ENCODE results near the gene MYPN. TPM values are rescaled to one million over a fixed set of nuclear protein-coding genes. Genes with fewer than 3 reads are reported as not detected.

Gene MYPN
- polyA plus RNA-seq, 2 of the 4 experiments (the other 2 are of a cell fraction): 1.5 to 2.1 TPM

DNA sequence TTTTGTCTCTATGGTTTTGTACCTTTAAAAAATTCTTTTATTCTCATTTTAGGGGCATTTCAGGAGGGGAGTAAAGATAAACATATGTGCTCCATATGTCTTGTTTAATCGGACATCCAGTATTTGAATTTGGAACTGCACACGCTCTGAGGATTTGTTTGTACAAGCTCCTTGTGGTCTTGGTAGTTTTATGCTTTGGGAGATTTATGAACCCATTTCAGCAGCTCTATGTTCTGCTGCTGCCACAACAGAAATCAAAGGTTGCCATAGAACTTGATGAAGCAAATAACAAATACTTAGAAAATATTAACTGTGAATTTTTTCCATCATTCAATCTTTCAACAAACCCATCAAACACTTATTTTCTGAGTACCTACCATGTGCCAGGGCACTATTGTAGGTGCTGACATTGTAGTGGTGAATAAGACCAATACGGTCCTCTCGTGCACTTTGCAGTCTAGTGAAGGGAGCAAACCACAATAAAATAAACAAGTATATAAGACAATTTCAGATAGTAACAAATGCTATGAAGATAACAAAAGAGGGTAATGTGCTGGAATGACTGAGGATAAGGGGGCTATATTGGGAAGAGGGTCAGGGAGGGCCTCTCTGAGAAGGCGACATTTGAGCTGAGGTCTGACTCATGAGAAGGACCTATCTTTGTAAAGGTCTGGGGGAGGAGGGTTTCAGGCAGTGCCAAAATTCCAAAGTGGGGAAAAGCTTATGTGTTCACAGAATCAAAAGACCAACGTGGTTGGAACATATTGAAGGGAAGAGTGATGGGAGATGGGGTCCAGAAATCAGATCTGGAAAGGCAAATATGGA lies 30.4 kb downstream of the MYPN start:
- CTCF ChIA-PET: interaction anchor here (0.6 to 2.5 kb wide), 11 partner anchors 9 to 625 kb away, joined by 3 to 10 read pairs (median 4); partner anchors contain the start of gene MYPN
- POLR2A ChIA-PET: no interaction called here
- no peak overlapping the region for H3K4me2 ChIP-seq

DNA sequence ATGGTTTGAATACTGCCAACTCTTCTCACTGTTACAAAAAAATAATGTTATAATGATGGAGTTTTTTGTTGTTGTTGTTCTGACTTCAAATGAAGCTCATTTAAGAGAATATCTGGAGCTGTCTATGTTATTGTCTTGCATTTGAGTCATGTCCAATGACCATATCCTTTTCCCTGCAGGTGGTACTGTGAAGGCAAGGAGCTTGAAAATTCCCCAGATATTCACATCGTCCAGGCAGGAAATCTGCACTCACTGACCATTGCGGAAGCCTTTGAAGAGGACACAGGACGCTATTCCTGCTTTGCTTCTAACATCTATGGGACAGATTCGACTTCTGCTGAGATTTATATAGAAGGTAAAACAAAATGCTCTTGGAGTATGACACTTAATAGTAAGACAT lies 33.5 kb downstream of the MYPN start:
- no peak overlapping the region for H3K4me2 ChIP-seq
- POLR2A ChIA-PET: no interaction called here

More for the DNA sequence above, 30.4 kb downstream of the MYPN start:
- no peak for FAIRE-seq
- ATAC-seq: no peak
- 75% methylated on average over 6 of the region's 6 CpGs for WGBS (ENCODE audit: missing lambda C conversion rate)
- Histone ChIP-seq H3K27ac (peak overlapping the region in 1 of 2 experiments; percentile 59; a peak in 3 of 6 replicates), H3K4me1 (peaks cover 46% of the 10 kb centered on the region), H3K4me3 (no peak overlapping the region), H3K9me3 (no peaks in the 10 kb centered on the region)
- TF ChIP-seq EHMT2 (IDR thresholded peaks at IDR 0.05; ENCODE audit: low read depth) (no peak), FOSL2 (IDR thresholded peaks at IDR 0.05) (no peak), FOSL2 (CRISPR knock-in tag; IDR thresholded peaks at IDR 0.05) (no peak), KDM5A (IDR thresholded peaks at IDR 0.05) (no peak), POLR2A (IDR thresholded peaks at IDR 0.05; ENCODE audit: low read length) (no peak), CHD4 (IDR thresholded peaks at IDR 0.05; ENCODE audit: borderline replicate concordance) (no peak), BHLHE40 (IDR thresholded peaks at IDR 0.05; ENCODE audit: low read depth, low read length) (no peak), ESRRA (IDR thresholded peaks at IDR 0.05; ENCODE audit: borderline replicate concordance, low read length) (no peak), FOSB (CRISPR knock-in tag; IDR thresholded peaks at IDR 0.05) (no peak), TFCP2L1 (CRISPR knock-in tag; IDR thresholded peaks at IDR 0.05) (no peak), JUN (IDR thresholded peaks at IDR 0.05) (no peak), CHD2 (IDR thresholded peaks at IDR 0.05; ENCODE audit: low read length, partially characterized antibody) (no peak), MAZ (IDR thresholded peaks at IDR 0.05; ENCODE audit: borderline replicate concordance, low read depth, low read length) (no peak)
- TF ChIP-seq, protein P1, sequence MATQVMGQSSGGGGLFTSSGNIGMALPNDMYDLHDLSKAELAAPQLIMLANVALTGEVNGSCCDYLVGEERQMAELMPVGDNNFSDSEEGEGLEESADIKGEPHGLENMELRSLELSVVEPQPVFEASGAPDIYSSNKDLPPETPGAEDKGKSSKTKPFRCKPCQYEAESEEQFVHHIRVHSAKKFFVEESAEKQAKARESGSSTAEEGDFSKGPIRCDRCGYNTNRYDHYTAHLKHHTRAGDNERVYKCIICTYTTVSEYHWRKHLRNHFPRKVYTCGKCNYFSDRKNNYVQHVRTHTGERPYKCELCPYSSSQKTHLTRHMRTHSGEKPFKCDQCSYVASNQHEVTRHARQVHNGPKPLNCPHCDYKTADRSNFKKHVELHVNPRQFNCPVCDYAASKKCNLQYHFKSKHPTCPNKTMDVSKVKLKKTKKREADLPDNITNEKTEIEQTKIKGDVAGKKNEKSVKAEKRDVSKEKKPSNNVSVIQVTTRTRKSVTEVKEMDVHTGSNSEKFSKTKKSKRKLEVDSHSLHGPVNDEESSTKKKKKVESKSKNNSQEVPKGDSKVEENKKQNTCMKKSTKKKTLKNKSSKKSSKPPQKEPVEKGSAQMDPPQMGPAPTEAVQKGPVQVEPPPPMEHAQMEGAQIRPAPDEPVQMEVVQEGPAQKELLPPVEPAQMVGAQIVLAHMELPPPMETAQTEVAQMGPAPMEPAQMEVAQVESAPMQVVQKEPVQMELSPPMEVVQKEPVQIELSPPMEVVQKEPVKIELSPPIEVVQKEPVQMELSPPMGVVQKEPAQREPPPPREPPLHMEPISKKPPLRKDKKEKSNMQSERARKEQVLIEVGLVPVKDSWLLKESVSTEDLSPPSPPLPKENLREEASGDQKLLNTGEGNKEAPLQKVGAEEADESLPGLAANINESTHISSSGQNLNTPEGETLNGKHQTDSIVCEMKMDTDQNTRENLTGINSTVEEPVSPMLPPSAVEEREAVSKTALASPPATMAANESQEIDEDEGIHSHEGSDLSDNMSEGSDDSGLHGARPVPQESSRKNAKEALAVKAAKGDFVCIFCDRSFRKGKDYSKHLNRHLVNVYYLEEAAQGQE (IDR thresholded peaks at IDR 0.05): no peak
- DNase-seq (ENCODE audit: low read depth in 1 of 2, low spot score in 1 of 2): no peak

GRCh38 chr10:68144709-68145108 lies 35.4 kb downstream of the MYPN start:
- Histone ChIP-seq H3K4me1 (peaks cover 6% of the 10 kb centered on the region; the same call in 2 of the 3 replicates), H3K27ac (no peak overlapping the region), H3K4me2 (no peak overlapping the region), H3K4me3 (no peak overlapping the region), H3K9me3 (no peaks in the 10 kb centered on the region)
- no peak for ATAC-seq
- 95% methylated on average over 6 of the region's 6 CpGs for WGBS (ENCODE audit: missing lambda C conversion rate)
- no peak for FAIRE-seq
- no peak for DNase-seq (ENCODE audit: low read depth in 1 of 2, low spot score in 1 of 2)
- ChIA-PET CTCF (interaction anchor here (2.0 kb wide), 1 partner anchor 11 kb away, joined by 7 read pairs; no protein-coding TSS in a partner anchor), POLR2A (interaction anchor here (0.6 kb wide), 1 partner anchor 8 kb away, joined by 4 read pairs; no protein-coding TSS in a partner anchor)
- no peak for TF ChIP-seq JUN (IDR thresholded peaks at IDR 0.05)
- TF ChIP-seq, protein P2, sequence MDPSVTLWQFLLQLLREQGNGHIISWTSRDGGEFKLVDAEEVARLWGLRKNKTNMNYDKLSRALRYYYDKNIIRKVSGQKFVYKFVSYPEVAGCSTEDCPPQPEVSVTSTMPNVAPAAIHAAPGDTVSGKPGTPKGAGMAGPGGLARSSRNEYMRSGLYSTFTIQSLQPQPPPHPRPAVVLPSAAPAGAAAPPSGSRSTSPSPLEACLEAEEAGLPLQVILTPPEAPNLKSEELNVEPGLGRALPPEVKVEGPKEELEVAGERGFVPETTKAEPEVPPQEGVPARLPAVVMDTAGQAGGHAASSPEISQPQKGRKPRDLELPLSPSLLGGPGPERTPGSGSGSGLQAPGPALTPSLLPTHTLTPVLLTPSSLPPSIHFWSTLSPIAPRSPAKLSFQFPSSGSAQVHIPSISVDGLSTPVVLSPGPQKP (IDR thresholded peaks at IDR 0.05; ENCODE audit: low read depth, low read length): no peak
- TF ChIP-seq, protein P3, sequence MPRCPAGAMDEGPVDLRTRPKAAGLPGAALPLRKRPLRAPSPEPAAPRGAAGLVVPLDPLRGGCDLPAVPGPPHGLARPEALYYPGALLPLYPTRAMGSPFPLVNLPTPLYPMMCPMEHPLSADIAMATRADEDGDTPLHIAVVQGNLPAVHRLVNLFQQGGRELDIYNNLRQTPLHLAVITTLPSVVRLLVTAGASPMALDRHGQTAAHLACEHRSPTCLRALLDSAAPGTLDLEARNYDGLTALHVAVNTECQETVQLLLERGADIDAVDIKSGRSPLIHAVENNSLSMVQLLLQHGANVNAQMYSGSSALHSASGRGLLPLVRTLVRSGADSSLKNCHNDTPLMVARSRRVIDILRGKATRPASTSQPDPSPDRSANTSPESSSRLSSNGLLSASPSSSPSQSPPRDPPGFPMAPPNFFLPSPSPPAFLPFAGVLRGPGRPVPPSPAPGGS (IDR thresholded peaks at IDR 0.05): no peak
- no peak for TF ChIP-seq HOXA7 (CRISPR knock-in tag; IDR thresholded peaks at IDR 0.05)
- no peak for TF ChIP-seq EHF (CRISPR knock-in tag; IDR thresholded peaks at IDR 0.05)
- no peak for TF ChIP-seq FOSL2 (IDR thresholded peaks at IDR 0.05)
- no peak for TF ChIP-seq FOSL2 (CRISPR knock-in tag; IDR thresholded peaks at IDR 0.05)
- TF ChIP-seq, protein P4, sequence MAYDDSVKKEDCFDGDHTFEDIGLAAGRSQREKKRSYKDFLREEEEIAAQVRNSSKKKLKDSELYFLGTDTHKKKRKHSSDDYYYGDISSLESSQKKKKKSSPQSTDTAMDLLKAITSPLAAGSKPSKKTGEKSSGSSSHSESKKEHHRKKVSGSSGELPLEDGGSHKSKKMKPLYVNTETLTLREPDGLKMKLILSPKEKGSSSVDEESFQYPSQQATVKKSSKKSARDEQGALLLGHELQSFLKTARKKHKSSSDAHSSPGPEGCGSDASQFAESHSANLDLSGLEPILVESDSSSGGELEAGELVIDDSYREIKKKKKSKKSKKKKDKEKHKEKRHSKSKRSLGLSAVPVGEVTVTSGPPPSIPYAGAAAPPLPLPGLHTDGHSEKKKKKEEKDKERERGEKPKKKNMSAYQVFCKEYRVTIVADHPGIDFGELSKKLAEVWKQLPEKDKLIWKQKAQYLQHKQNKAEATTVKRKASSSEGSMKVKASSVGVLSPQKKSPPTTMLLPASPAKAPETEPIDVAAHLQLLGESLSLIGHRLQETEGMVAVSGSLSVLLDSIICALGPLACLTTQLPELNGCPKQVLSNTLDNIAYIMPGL (CRISPR knock-in tag; IDR thresholded peaks at IDR 0.05; ENCODE audit: borderline replicate concordance): no peak

More for the DNA sequence above, 33.5 kb downstream of the MYPN start:
- H3K27ac ChIP-seq: peak overlapping the region in 1 of 2 experiments; percentile 25; a peak in 2 of 6 replicates
- no peak for FAIRE-seq
- no peaks in the 10 kb centered on the region for H3K9me3 ChIP-seq
- CTCF ChIA-PET: interaction anchor here (1.0 to 1.5 kb wide), 2 partner anchors 9 to 13 kb away, joined by 3 to 4 read pairs; no protein-coding TSS in a partner anchor
- TF ChIP-seq ZSCAN20 (CRISPR knock-in tag; IDR thresholded peaks at IDR 0.05): no peak
- no peak for TF ChIP-seq CBX8 (IDR thresholded peaks at IDR 0.05)
- no peak for DNase-seq (ENCODE audit: low read depth in 1 of 2, low spot score in 1 of 2)
- peaks cover 15% of the 10 kb centered on the region for H3K4me1 ChIP-seq
- WGBS (ENCODE audit: missing lambda C conversion rate): 65% methylated on average over 4 of the region's 4 CpGs
- ATAC-seq: no peak
- no peak overlapping the region for H3K4me3 ChIP-seq
